HG03064 (cell line): ENCODE data around the gene MPP1.

Experiments used
- ATAC-seq: cut with Tn5 transposase; IDR thresholded peaks from one replicate; pipeline ENCODE4 v1.9.1; 2021; ENCODE audit warnings: low read depth; ENCODE audit not compliant: unreplicated experiment

The MPP1 gene

DNA sequence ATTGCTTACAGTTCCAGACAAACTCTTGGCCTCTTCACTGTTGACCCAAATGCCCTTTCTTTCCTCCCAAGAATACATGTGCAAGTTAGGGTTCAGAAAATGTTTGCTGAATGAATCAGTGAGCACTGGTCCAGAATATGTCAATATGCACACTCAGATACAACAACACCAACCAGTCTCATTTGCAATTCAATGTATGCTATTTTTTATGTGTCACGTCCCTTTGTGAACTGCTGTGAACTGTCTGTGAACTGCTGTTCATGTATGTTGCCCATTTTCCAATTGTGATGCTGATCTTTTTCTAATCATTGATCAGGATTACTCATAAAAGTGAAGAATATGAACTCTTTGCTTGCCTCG is 72.2 kb downstream of the MPP1 start:
- ATAC-seq = no peak

DNA sequence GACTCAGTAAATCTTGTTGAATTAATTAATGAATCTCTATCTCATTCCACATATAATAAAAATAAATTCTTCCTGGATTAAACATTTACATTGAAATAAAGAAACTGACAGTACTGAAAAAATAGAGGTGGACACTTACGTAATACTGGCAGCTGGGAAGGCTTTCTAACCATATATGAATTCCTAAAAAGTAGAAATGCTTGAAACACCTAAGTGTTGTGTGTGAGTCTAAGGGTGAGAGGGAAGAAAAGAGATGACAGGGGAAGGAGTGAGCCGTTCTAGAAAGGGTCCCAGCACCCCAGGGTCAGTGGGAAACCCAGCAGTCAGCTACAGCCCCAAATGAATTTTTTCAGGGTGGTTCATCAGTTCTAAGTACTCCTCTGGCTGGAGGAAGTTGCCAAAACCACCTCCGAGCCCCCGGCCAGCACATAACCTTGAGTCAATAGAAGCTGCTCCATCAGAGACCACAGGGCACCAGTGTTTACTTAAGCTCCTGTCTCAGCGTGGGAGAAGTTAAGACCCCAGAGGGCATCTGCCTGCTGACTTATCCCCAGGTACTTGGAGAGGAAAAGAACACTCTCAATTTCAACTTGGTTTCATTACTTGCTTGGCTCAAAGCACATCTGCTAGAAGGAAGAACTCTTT is 72.7 kb downstream of the MPP1 start:
- no peak for ATAC-seq

DNA sequence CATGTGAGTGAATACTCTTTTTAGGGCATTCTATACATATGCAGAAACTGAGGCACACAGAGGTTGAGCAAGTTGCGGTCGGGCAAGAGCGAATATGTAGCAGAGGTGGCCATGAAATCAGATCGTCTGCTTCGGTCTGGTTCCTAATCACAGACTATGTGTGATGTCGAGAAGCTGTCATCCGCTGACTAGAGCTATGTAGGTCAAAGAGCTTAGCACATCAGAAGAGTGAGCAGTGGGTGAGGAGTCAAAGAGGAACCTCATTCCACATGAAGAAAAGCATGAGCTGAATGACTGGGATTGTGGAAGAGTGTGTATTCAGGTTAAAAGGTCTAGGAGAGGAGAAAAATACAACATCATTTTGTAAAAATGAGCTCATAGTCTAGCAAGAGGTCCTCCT is 73.4 kb downstream of the MPP1 start:
- ATAC-seq = no peak

DNA sequence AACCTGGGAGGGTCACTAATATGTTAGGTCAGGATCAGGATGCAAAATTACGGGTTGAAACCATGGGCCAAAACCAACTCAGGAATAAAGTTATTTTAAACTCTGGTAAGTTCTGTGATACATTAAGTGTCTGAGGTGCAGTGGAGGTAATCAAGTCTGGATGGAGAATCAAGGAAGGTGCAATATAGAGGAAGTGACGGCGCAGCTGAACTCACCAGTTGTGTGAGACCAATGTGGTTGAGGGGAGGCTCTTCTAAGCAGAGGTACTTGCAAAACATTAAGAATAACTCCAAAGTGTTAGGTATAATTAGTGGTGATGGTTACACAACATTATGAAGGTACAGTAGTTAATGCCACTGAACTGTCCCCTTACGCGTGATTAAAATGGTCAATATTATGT is 74.1 kb downstream of the MPP1 start:
- no peak for ATAC-seq

DNA sequence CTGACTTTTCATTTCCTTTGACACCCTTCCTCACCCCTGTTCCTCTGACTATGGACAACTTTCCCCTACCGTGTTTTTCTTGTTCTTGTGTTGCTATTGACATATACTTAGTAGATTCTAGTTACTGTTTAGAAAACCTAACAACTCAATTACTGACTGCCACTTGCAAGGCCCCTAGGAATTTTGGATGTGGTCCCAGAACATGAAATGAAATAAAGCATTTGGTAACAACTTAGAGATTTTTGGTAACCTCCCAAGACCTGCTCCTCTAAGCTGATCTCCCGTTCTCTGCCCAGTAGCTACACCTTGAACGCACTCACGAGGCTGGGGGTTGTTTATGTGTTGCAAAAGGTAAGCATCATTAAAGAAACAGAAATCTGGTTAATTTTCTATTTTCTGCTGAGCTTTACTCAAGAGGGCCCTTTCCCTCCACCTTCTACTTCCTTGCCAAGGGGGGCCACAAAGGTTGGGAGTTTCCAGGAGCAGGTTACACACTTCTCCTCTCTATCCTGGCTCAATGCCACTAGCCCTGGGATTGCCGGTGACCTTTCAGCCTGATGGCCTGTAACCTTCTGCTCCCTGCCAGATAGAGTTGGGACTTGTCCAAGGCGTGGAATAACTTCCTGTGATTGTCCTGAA is 74.9 kb downstream of the MPP1 start:
- no peak for ATAC-seq

DNA sequence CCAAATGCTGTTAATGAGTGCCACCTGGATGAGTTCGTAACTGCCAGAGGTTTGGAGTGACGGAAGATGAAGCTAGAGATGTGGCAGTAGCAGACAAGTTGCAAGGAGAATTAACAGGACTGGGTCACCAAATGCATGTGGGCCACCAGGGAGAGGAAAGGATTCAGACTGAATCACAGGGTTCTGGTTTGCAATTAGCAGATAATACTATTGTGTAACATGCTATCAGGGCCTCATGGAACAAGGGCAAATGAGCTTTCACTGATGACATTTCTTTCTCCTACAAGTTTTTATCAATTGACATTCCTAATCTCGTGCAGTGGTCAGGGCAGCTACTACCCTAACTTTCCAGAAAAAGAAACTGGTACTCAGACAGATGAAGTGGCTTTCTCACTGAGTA is 75.8 kb downstream of the MPP1 start:
- ATAC-seq = no peak
